Measurements from ENCODE around the gene CTNNA3.

Gene CTNNA3

GRCh38 chr10:67107670-67108069 is 588.3 kb downstream of the CTNNA3 start:
- Histone ChIP-seq H3K9me3 (no peaks in the 10 kb centered on the region), H3K36me3 (no peaks in the 10 kb centered on the region), H3K27ac (no peak overlapping the region), H3K4me3 (ENCODE audit: low read depth in 1 of 2, low read length in 1 of 2) (no peak overlapping the region), H3K4me1 (ENCODE audit: control insufficient read depth in 1 of 2, insufficient read depth in 1 of 2, low read depth in 1 of 2, low read length in 1 of 2) (no peaks in the 10 kb centered on the region), H3K27me3 (no peaks in the 10 kb centered on the region)
- no peak for TF ChIP-seq CTCF (IDR thresholded peaks at IDR 0.05)

GRCh38 chr10:67100951-67101350 is 595.0 kb downstream of the CTNNA3 start:
- no peaks in the 10 kb centered on the region for H3K9me3 ChIP-seq
- H3K27me3 ChIP-seq = no peaks in the 10 kb centered on the region
- no peak overlapping the region for H3K27ac ChIP-seq
- no peaks in the 10 kb centered on the region for H3K4me1 ChIP-seq (ENCODE audit: control insufficient read depth in 1 of 2, insufficient read depth in 1 of 2, low read depth in 1 of 2, low read length in 1 of 2)
- no peak for TF ChIP-seq CTCF (IDR thresholded peaks at IDR 0.05)
- H3K36me3 ChIP-seq = no peaks in the 10 kb centered on the region
- no peak overlapping the region for H3K4me3 ChIP-seq (ENCODE audit: low read depth in 1 of 2, low read length in 1 of 2)

GRCh38 chr10:67098461-67098860 is 597.5 kb downstream of the CTNNA3 start:
- no peak for TF ChIP-seq CTCF (IDR thresholded peaks at IDR 0.05)
- Histone ChIP-seq H3K9me3 (no peaks in the 10 kb centered on the region), H3K4me3 (ENCODE audit: low read depth in 1 of 2, low read length in 1 of 2) (no peak overlapping the region), H3K27ac (no peak overlapping the region), H3K27me3 (no peaks in the 10 kb centered on the region), H3K36me3 (no peaks in the 10 kb centered on the region), H3K4me1 (ENCODE audit: control insufficient read depth in 1 of 2, insufficient read depth in 1 of 2, low read depth in 1 of 2, low read length in 1 of 2) (no peaks in the 10 kb centered on the region)

GRCh38 chr10:67095531-67095930 is 600.5 kb downstream of the CTNNA3 start:
- H3K27ac ChIP-seq = no peak overlapping the region
- no peaks in the 10 kb centered on the region for H3K9me3 ChIP-seq
- H3K4me3 ChIP-seq (ENCODE audit: low read depth in 1 of 2, low read length in 1 of 2) = no peak overlapping the region
- H3K36me3 ChIP-seq = no peaks in the 10 kb centered on the region
- TF ChIP-seq CTCF (IDR thresholded peaks at IDR 0.05) = no peak
- H3K27me3 ChIP-seq = no peaks in the 10 kb centered on the region
- no peaks in the 10 kb centered on the region for H3K4me1 ChIP-seq (ENCODE audit: control insufficient read depth in 1 of 2, insufficient read depth in 1 of 2, low read depth in 1 of 2, low read length in 1 of 2)

GRCh38 chr10:67088036-67088435 is 608.0 kb downstream of the CTNNA3 start:
- H3K36me3 ChIP-seq = no peaks in the 10 kb centered on the region
- no peak overlapping the region for H3K4me3 ChIP-seq (ENCODE audit: low read depth in 1 of 2, low read length in 1 of 2)
- H3K27me3 ChIP-seq = no peaks in the 10 kb centered on the region
- no peak overlapping the region for H3K27ac ChIP-seq
- no peak for TF ChIP-seq CTCF (IDR thresholded peaks at IDR 0.05)
- no peaks in the 10 kb centered on the region for H3K4me1 ChIP-seq (ENCODE audit: control insufficient read depth in 1 of 2, insufficient read depth in 1 of 2, low read depth in 1 of 2, low read length in 1 of 2)
- no peaks in the 10 kb centered on the region for H3K9me3 ChIP-seq

- no peak for TF ChIP-seq CTCF (IDR thresholded peaks at IDR 0.05)
Observed at GRCh38 chr10:67087135-67087425, 608.9 kb downstream of the CTNNA3 start.

More at GRCh38 chr10:67087135-67087425, 608.9 kb downstream of the CTNNA3 start:
- Histone ChIP-seq H3K27ac (no peak overlapping the region), H3K27me3 (no peaks in the 10 kb centered on the region), H3K4me1 (ENCODE audit: control insufficient read depth in 1 of 2, insufficient read depth in 1 of 2, low read depth in 1 of 2, low read length in 1 of 2) (no peaks in the 10 kb centered on the region), H3K9me3 (no peaks in the 10 kb centered on the region), H3K36me3 (no peaks in the 10 kb centered on the region), H3K4me3 (ENCODE audit: low read depth in 1 of 2, low read length in 1 of 2) (no peak overlapping the region)
